K562 (cell line): ENCODE measurements around the gene MINDY4. TPM values are rescaled to one million over a fixed set of nuclear protein-coding genes. Genes with fewer than 3 reads are reported as not detected.

ENCODE experiments used
- BRCA1 ChIP-seq, 2 experiments: fragments of 450-650 bp in 1 of 2; sonication (generic) in 1 of 2; formaldehyde crosslinking in 1 of 2; IDR thresholded peaks; 2 replicates each; pipeline versions ENCODE4 v1.5.0 to v1.6.1; 2017 to 2020; ENCODE audit warnings: mild to moderate bottlenecking in 1 of 2, missing genetic modification reagents in 1 of 2
- E2F3 ChIP-seq: fragments of 250-450 bp; sonication (Bioruptor Pico); IDR thresholded peaks from 2 replicates; pipeline ENCODE4 v1.4.0; 2020; ENCODE audit warnings: mild to moderate bottlenecking
- HEY1 ChIP-seq: fragments of 250-450 bp; sonication (Bioruptor Pico); IDR thresholded peaks from 2 replicates; pipeline ENCODE4 v1.5.0; 2020; ENCODE audit warnings: mild to moderate bottlenecking, moderate library complexity, borderline replicate concordance
- ID3 ChIP-seq, 2 experiments: fragments of 250-450 bp in 1 of 2; fragments of 450-650 bp in 1 of 2; sonication (Bioruptor Pico) in 1 of 2; IDR thresholded peaks; 2 replicates each; pipeline versions ENCODE4 v1.6.1 to v1.8.0; 2016 to 2021; ENCODE audit warnings: mild to moderate bottlenecking in 2 of 2, moderate library complexity in 2 of 2, missing compliant biosample characterization in 1 of 2, missing genetic modification characterization in 1 of 2
- MCM5 ChIP-seq: fragments of 450-650 bp; IDR thresholded peaks from 2 replicates; pipeline ENCODE4 v1.6.1; 2016; ENCODE audit warnings: low read depth
- NCOR1 ChIP-seq: fragments of 450-650 bp; IDR thresholded peaks from 2 replicates; pipeline ENCODE4 v1.6.1; 2016; ENCODE audit warnings: mild to moderate bottlenecking, moderate library complexity
- OTX1 ChIP-seq: fragments of 450-650 bp; formaldehyde crosslinking; IDR thresholded peaks from 2 replicates; pipeline ENCODE4 v1.4.0; 2022; ENCODE audit warnings: mild to moderate bottlenecking
- POLR3G ChIP-seq: IDR thresholded peaks from 2 replicates; pipeline ENCODE4 v1.6.1; 2011; ENCODE audit not compliant: insufficient read length, insufficient replicate concordance; ENCODE audit errors: extremely low read depth
- RAD51 ChIP-seq: fragments of 450-650 bp; IDR thresholded peaks from 2 replicates; pipeline ENCODE4 v1.7.1; 2016; ENCODE audit warnings: low read depth, mild to moderate bottlenecking, borderline replicate concordance
- RNF2 ChIP-seq: sonication (generic); IDR thresholded peaks from 2 replicates; pipeline ENCODE4 v1.6.1; 2016
- SUPT5H ChIP-seq: fragments of 450-650 bp; IDR thresholded peaks from 2 replicates; pipeline ENCODE4 v1.6.1; 2016
- TCF7 ChIP-seq: sonication (generic); IDR thresholded peaks from 2 replicates; pipeline ENCODE4 v1.6.1; 2016; ENCODE audit warnings: antibody characterized with exemption, borderline replicate concordance
- TGIF2 ChIP-seq: sonication (generic); formaldehyde crosslinking; IDR thresholded peaks from 2 replicates; pipeline ENCODE4 v1.8.1; 2022; ENCODE audit warnings: mild to moderate bottlenecking, missing genetic modification reagents, moderate library complexity
- ZBTB11 ChIP-seq, 3 experiments: fragments of 200-800 bp in 1 of 3; fragments of 250-450 bp in 1 of 3; fragments of 450-650 bp in 1 of 3; sonication (Bioruptor Pico) in 1 of 3; sonication (Bioruptor generic) in 1 of 3; formaldehyde crosslinking in 1 of 3; IDR thresholded peaks; 2 replicates each; pipeline versions ENCODE4 v1.6.1 to v1.8.0; 2016 to 2022; ENCODE audit warnings: mild to moderate bottlenecking in 2 of 3, missing genetic modification characterization in 2 of 3, missing compliant biosample characterization in 1 of 3, moderate library complexity in 1 of 3
- ZBTB17 ChIP-seq: fragments of 450-650 bp; formaldehyde crosslinking; IDR thresholded peaks from 2 replicates; pipeline ENCODE4 v1.4.0; 2020; ENCODE audit warnings: mild to moderate bottlenecking
- ZNF121 ChIP-seq: sonication (generic); formaldehyde crosslinking; conservative IDR thresholded peaks from 2 replicates; pipeline ENCODE4 v1.8.0; 2022; ENCODE audit warnings: missing genetic modification reagents
- polyA plus RNA-seq, 8 experiments: library from polyadenylated mRNA; depleted of rRNA in 4 of 8; stranded (reverse) in 5 of 8; unstranded in 3 of 8; fragments of >200 nt; fragmentation: Nextera tagmentation in 2 of 8; fragmentation: Illumina TruSeq in 1 of 8; extraction: Ambion mirVana in 2 of 8; extraction: Trizol in 1 of 8; gene quantifications; 2 replicates each; pipeline versions ENCODE4 v1.2.1 to v1.2.3, GENCODE V29; 2011 to 2014; ENCODE audit warnings: inconsistent platforms in 1 of 8, missing spikeins in 1 of 8
- total RNA-seq, 7 experiments: library from RNA; depleted of rRNA in 6 of 7; stranded (reverse); fragments of >200 nt in 6 of 7; fragmentation: Illumina TruSeq in 2 of 7; extraction: Trizol in 2 of 7; gene quantifications; 2 replicates each; pipeline versions ENCODE4 v1.2.1 to v1.2.3, GENCODE V29; 2011 to 2021; ENCODE audit warnings: low replicate concordance in 1 of 7
- TF ChIP-seq, protein P1 (sequence below): sonication (generic); formaldehyde crosslinking; IDR thresholded peaks from 2 replicates; pipeline ENCODE4 v1.8.0; 2022; ENCODE audit warnings: mild to moderate bottlenecking, low read depth, missing genetic modification reagents
- TF ChIP-seq, protein P2 (sequence below): IDR thresholded peaks from 2 replicates; pipeline ENCODE4 v1.6.1; 2012; ENCODE audit warnings: low read depth, low read length, improper control_type of control experiment, borderline replicate concordance
- TF ChIP-seq, protein P3 (sequence below): fragments of 250-450 bp; sonication (Bioruptor Pico); IDR thresholded peaks from 2 replicates; pipeline ENCODE4 v1.5.0; 2022; ENCODE audit warnings: mild to moderate bottlenecking

The MINDY4 gene
- total and polyA plus RNA-seq, 9 of the 15 experiments (the other 6 are each of a cell fraction or from before 2014, with no cell fraction given): 2.1 to 16.7 (median 11.0) TPM

DNA sequence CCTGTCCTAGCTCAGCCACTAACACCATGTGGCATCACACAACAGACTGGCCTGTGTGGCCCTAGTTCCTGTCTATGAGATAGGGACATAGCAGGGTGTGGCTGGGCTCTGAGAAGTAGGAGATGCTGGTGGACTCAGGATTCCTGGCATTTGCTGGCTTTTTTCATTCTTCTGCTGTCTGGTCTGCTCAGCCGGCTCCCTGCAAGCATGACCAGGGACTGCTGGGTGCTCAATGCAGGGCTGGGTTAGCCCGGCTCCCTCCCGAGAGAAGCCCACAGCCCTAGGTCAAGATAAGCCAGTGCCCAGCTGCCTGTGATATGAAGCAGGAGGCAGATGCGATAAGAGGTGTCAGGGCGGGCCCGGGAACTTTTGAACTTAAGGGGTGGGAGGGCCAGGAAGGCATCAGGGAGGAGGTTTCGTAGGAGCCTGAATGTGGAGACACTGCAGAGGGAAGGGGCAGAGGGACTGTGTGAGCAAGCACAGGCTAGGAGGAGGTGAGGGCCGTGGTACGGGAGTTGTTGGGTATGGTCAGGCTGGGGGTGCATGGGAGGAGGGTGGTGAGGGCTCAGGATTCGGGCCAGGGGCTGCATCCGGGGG lies 143.9 kb downstream of the MINDY4 start (continued):
- TF ChIP-seq ID3 (CRISPR knock-in tag; IDR thresholded peaks at IDR 0.05) (no peak), ID3 (tag; IDR thresholded peaks at IDR 0.05) (no peak), ZBTB11 (CRISPR knock-in tag; IDR thresholded peaks at IDR 0.05) (peak in 1 of 3 experiments; percentile 89; a peak in 2 of 6 replicates), ZNF121 (CRISPR knock-in tag) (no peak), POLR3G (no peak), RAD51 (0 out of 2 replicates have a peak, but pooled peaks have one; percentile 13), NCOR1 (peak; percentile 98), MCM5 (no peak), HEY1 (CRISPR knock-in tag) (peak; percentile 41; the same call in 1 of the 2 replicates), TGIF2 (no peak), RNF2 (peak; percentile 95), SUPT5H (0 out of 2 replicates have a peak, but pooled peaks have one; percentile 40), E2F3 (CRISPR knock-in tag) (no peak), BRCA1 (IDR thresholded peaks at IDR 0.05) (no peak), BRCA1 (CRISPR knock-in tag; IDR thresholded peaks at IDR 0.05) (no peak), ZBTB17 (CRISPR knock-in tag) (no peak), TCF7 (peak; percentile 88), OTX1 (peak; percentile 59; the same call in 1 of the 2 replicates)
- TF ChIP-seq, protein P1, sequence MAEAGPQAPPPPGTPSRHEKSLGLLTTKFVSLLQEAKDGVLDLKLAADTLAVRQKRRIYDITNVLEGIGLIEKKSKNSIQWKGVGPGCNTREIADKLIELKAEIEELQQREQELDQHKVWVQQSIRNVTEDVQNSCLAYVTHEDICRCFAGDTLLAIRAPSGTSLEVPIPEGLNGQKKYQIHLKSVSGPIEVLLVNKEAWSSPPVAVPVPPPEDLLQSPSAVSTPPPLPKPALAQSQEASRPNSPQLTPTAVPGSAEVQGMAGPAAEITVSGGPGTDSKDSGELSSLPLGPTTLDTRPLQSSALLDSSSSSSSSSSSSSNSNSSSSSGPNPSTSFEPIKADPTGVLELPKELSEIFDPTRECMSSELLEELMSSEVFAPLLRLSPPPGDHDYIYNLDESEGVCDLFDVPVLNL (CRISPR knock-in tag): peak; percentile 96
- TF ChIP-seq, protein P2, sequence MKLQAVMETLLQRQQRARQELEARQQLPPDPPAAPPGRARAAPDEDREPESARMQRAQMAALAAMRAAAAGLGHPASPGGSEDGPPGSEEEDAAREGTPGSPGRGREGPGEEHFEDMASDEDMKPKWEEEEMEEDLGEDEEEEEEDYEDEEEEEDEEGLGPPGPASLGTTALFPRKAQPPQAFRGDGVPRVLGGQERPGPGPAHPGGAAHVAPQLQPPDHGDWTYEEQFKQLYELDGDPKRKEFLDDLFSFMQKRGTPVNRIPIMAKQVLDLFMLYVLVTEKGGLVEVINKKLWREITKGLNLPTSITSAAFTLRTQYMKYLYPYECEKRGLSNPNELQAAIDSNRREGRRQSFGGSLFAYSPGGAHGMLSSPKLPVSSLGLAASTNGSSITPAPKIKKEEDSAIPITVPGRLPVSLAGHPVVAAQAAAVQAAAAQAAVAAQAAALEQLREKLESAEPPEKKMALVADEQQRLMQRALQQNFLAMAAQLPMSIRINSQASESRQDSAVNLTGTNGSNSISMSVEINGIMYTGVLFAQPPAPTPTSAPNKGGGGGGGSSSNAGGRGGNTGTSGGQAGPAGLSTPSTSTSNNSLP: no peak; the same call in 1 of the 2 replicates
- TF ChIP-seq, protein P3, sequence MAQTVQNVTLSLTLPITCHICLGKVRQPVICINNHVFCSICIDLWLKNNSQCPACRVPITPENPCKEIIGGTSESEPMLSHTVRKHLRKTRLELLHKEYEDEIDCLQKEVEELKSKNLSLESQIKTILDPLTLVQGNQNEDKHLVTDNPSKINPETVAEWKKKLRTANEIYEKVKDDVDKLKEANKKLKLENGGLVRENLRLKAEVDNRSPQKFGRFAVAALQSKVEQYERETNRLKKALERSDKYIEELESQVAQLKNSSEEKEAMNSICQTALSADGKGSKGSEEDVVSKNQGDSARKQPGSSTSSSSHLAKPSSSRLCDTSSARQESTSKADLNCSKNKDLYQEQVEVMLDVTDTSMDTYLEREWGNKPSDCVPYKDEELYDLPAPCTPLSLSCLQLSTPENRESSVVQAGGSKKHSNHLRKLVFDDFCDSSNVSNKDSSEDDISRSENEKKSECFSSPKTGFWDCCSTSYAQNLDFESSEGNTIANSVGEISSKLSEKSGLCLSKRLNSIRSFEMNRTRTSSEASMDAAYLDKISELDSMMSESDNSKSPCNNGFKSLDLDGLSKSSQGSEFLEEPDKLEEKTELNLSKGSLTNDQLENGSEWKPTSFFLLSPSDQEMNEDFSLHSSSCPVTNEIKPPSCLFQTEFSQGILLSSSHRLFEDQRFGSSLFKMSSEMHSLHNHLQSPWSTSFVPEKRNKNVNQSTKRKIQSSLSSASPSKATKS: no peak
